Kidney tubule cell (primary cell): ENCODE measurements around the gene MEIS1.

ENCODE experiments used
- DNase-seq: peaks from one replicate; pipeline ENCODE4 v3.0.0-alpha.2; 2018; ENCODE audit warnings: low spot score

MEIS1 gene

GRCh38 chr2:66566726-66567399, 131.9 kb downstream of the MEIS1 start:
- DNase-seq = no peak

DNA sequence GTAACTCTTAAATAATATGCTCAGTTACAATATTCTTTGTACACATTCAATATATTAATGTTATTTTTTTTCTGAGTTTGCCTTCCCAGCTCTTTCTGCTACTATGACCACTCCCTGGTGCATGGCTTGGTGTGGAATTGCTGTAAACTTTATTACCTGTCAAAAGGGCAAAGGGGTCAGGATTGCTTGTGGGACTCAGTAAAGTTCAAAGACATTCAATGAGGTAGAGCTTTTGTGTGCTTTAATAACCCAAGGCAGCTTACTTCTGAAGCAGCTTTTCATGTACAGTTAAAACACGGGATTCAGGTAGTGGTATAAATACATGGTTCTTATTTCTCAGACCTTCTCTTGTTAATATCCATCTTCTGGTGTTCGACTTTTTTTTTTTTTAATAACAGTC, 132.8 kb downstream of the MEIS1 start:
- DNase-seq = no peak

GRCh38 chr2:66568650-66569300, 133.8 kb downstream of the MEIS1 start:
- no peak for DNase-seq

DNA sequence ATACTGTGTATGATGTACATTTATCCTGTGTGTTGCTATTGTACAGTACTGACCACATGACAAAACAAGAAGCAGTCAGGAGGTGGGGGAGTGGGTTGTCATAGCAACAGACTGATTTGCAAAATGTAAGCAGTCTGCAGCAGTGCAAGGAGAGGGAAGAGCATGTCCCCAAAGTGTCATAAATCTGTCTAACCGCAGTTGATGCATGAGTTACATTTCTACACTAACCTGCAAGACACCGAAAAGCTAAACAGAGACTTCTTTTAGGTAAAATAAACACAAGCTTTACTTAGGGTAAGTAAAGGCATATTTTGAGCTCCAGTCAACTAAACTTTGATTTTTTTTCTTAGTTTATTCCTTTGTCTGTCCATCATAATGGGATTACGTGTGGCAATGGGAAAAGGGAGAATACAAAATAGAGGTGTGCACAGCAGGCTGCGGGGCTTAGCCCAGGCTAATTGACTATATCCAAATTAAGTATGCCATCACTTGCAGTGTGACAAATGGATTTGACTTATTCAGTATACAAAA, 134.5 kb downstream of the MEIS1 start:
- peak; percentile 81 for DNase-seq

- peak; percentile 75 for DNase-seq
Measured at GRCh38 chr2:66569974-66570373, 135.0 kb downstream of the MEIS1 start.

DNA sequence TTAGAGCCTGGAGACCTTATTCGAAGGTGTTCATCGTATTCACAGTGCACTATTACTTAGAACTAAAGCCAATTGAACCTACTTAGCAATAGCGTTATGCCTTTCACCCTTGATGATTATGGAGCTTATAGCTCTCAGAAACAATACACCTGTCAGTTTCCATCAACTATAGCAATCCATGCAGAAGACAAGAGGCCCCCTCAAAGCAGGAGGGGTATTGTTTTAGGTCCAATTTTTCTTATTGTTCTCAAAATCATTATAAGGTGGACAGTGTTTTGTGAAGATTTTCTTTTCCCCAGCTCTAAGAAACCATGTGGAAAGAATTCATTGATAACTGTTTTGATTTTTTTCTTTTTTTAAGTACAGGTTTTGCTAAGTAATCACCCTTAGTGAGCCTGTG, 135.5 kb downstream of the MEIS1 start:
- DNase-seq = no peak

DNA sequence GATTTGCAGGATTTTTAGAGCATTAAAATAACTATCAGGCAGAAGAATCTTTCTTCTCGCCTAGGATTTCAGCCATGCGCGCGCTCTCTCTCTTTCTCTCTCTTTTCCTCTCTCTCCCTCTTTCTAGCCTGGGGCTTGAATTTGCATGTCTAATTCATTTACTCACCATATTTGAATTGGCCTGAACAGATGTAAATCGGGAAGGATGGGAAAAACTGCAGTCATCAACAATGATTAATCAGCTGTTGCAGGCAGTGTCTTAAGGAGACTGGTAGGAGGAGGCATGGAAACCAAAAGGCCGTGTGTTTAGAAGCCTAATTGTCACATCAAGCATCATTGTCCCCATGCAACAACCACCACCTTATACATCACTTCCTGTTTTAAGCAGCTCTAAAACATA, 137.0 kb downstream of the MEIS1 start:
- no peak for DNase-seq

DNA sequence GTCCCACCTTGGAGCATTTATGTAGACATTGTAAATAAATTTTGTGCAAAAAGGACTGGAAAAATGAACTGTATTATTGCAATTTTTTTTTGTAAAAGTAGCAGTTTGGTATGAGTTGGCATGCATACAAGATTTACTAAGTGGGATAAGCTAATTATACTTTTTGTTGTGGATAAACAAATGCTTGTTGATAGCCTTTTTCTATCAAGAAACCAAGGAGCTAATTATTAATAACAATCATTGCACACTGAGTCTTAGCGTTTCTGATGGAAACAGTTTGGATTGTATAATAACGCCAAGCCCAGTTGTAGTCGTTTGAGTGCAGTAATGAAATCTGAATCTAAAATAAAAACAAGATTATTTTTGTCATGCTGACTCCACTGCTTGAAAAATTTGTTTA, 137.5 kb downstream of the MEIS1 start:
- DNase-seq = no peak

DNA sequence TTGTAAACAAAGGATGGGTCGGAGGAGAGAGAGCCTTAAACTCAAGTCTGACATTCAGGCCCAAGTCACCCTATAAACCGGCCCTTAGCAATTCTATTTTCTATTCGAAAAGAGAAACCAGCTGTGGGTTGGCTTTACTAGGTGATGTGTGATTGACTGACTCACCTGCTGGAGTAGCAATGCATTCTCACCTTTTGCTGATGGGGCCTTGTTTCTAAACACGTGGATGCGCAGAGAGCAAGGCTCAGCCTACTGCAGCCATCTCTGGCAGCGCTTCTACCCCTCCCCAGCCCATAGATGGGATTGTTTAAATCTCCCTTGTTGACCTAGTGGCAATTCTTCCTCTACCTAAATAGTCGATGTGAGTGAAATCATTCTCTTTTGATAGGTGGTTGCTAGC, 138.5 kb downstream of the MEIS1 start:
- DNase-seq = peak; percentile 63

- no peak for DNase-seq
Measured at GRCh38 chr2:66573821-66574233, 138.9 kb downstream of the MEIS1 start.

- DNase-seq = peak; percentile 76
Measured at GRCh38 chr2:66574701-66575624, 140.0 kb downstream of the MEIS1 start.

- no peak for DNase-seq
Measured at GRCh38 chr2:66575625-66576310, 140.8 kb downstream of the MEIS1 start.

- DNase-seq = no peak
Measured at GRCh38 chr2:66576311-66576560, 141.3 kb downstream of the MEIS1 start.

DNA sequence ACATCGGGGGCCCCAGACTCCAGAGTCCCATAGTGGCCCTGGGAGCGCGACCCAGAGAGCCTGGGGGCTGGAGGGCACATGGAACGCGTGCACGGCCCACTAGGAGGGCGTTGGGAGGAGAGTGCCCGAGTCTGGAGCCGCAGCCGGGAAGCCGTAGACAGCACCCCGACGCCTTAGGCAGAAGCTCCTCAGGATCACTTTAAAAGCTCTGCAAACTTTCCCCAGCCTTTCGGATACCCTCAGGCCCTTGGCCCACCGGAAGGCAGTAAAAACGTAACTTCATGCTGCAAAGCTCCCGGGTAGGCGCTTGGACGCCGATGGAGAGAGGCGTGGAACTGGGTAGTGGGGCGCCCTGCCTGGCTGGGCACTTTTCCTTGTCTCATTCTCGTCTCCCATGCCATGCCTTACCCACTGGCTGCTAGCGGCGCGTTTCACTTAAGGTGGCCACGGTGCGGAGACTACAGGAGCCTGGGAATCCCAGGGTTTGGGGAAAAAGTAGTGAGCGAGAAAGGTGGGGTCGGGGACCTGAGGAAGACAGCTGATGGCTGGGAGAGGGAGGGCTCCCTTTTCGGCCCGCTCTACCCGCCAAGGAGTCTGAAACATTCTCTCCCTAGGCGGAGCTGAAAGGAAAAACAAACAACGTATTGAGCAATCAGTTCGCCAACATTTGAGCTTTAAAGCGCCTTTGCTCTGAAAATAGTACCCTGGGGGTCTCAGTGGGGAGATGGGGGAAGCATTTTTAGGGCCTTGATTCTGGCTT, 141.8 kb downstream of the MEIS1 start:
- DNase-seq = no peak

DNA sequence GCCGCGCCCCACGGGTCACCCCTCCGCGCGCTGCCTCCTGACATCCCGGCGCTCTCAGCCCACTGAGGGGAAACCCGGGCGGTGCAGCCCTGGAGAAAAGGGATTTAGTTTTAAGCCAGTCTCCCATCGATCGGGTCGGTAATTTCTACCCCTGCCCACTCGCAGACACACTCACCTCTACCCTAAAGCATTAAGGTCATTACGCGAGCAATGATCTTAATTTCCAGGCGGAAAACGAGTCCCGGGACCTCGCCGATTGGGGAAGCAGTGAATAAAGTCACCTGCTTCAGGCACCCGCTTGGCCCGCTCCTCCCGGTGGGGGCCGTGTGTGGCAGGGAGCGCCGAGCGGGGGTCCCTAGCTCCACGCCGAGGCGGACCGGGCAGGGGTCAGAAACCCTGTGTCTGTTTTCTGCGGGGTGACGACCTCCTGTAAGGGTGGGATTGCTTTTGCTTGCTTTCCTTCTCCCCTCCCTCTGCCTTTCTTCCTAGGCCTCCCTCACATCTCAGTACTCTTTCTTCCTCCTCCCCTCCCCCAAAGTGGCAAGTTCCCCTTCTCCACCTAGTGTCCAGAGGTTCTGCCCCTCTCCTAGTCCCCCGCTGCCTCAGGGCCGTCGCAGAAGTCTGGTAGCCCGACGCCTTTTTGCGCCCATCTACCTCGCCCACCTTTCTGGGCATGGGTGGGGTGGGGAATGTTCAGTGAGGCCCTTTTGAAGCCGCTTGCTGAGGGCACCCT, 142.6 kb downstream of the MEIS1 start:
- no peak for DNase-seq

GRCh38 chr2:66578054-66578686, 143.2 kb downstream of the MEIS1 start:
- DNase-seq = no peak

DNA sequence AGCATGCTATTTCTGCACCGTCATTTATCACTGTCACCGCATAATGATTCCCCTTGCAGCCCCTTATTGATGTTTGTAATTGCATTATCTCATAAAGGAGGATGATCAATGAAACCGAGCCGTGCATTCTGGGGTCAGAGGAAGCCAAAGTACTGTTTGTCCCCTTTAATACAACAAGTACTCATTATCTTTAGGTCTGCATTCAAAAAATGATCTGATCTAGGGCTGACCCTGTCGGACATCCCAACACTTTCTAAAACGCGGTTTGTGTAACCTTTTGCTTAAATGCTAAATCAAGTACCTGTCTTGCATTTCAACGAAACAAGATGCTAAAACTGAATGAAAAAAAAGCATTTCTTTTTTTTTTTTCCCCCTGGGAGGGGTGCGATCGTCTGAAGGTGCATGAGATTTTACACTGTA, 143.8 kb downstream of the MEIS1 start:
- DNase-seq = no peak

- no peak for DNase-seq
Measured at GRCh38 chr2:66579186-66580126, 144.5 kb downstream of the MEIS1 start.
